Stimulated activated CD4-positive, alpha-beta T cell treated with anti-CD3 and anti-CD28 coated beads, Interleukin-1b, Interleukin-23, amount 100 ng/mL, for 4 hours (primary cell): Measurements from ENCODE around the gene MAZ.

Experiments used
- DNase-seq, 2 donors: peaks; one replicate each; pipeline ENCODE4 v3.0.0-alpha.2; 2020; ENCODE audit warnings: low read depth in 2 of 2

MAZ gene

DNA sequence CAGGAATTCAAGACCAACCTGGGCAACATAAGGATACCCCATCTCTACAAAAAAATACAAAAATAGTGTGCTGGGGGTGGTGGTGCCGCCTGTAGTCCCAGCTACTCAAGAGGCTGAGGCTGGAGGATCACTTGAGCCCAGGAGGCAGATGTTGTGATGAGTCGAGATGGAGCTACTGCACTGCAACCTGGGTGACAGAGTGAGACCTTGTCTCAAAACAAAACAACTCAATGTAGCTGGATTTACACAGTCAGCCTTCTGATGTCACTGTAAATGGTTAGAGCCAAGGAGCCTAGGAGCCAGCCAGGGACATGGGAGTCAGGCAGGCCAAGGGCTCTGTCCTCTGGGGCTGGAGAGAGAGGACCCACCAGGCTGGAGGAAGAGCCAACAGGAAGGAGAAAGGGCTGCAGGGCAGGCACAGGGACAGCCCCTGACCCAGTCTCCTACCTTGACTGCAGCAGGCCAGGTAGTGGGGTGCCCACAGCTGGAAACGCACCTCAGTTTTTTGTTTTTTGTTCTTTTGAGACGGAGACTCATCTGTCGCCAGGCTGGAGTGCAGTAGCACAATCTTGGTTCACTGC, 48.3 kb downstream of the MAZ start:
- no peak for DNase-seq

DNA sequence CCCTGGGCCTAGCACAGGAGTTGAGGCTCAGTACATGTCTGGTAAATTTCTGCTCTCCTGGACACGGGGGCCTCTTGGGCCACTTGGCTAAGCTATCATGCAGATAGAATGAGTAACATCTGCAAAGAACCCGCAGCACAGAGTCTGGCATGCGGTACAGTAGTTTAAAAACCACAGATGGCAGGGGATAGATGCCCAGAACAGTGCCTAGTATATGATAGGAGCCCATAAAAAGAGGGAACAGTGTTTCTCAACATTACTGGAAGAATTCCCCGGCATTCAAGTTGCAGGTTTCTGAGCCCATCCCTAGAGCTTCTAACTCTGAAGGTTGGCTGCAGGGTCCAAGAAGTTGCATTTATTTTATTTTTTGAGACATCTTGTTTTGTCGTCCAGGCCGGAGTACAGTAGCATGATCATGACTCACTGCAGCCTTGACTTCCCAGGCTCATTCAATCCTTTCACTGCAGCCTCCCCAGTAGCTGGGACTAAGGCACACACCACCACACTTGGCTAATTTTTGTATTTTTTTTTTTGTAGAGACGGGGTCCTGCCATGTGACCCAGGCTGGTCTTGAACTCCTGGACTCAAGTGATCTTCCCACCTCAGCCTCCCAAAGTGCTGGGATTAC, 50.9 kb downstream of the MAZ start:
- DNase-seq, result no peak

DNA sequence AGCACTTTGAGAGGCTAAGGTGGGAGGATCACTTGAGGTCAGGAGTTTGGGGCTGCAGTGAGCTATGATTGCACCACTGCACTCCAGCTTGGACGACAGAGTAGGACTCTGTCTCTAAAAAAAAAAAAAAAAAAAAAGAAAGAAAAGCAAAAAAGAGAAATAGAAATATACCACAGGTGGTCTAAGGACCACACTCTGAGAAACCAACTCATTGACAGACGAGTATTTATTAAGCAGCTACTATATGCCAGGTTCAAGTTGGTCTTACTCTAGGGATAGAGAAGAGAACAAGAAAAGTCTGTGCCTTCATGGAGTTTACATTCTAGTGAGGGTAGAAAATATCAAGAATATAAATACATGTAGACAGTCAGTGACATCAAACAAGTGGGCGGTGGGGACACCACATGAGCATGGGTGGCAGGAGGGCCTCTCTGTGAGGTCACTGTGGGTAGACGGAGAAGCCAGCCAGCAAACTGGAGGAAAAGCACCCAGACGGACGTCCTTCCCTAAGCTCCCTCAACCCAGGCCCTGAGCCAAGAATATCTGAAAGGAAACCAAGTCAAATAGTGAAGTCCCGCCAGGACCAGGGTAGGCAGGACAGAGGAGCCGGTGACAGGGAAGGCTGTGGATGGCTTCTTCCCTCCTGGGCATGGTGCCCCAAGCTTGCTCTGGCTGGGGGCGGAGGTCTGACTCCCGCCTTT, 52.0 kb downstream of the MAZ start:
- no peak for DNase-seq

DNA sequence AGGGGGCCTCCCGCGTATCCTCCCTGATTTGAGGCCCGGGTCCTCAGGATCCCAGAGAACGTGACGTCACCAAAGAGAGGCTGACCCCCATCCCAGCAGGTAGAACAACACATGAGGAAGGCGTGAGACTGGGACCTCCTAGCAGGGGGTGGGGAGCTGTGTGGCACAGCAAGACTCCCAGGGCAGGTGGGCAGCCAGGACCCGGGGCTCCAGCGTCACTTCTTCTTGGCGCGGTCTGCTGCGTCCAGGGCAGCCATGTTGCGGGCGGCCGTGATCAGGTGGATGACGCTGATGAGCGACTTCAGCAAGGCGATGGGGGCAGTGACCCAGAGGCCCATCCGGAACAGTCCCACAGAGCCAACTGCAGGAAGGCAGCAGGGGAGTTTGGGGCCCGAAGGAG, 52.6 kb downstream of the MAZ start:
- DNase-seq, result no peak

DNA sequence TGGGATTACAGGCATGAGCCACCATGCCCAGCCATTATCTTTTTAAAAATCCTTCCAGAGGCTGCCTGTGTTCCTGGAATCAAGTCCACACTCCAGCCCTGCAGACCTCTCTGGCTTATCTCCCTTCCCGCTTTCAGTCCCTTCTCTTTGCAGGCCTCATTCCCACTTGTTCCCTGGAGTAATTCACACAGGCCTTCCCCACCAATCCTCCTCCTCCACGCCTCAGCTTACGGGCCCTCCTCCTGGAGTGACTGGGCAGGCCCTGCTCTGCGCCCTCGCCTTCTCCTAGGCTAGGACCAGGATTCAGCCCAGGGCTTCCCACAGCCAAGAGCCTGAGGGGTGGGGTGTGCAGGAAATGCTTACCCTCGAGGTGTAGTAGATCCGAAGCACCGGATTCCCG, 53.9 kb downstream of the MAZ start:
- no peak for DNase-seq
